PC-9 (cell line): Measurements from ENCODE around the gene PARP9. TPM values are rescaled to one million over a fixed set of nuclear protein-coding genes. Genes with fewer than 3 reads are reported as not detected.
"Not testable (repeated sequence)": the region's sequence is repeated elsewhere in the genome, so short reads cannot be mapped to it uniquely, and the experiment has no call there.

ENCODE experiments used
- BruUV-seq: library from RNA; stranded (reverse); fragments of 400-500 nt; replicated peaks from 2 replicates; lab custom pipeline; 2021; lab: Mats Ljungman, UMichigan
- CTCF ChIA-PET: fragments of 300-600 bp; sonication (Branson Sonifier 250); formaldehyde crosslinking; loops from one replicate; lab custom pipeline; 2022; ENCODE audit warnings: antibody characterized with exemption; lab: Charles Lee
- POLR2A ChIA-PET: fragments of 300-600 bp; sonication (Branson Sonifier 250); formaldehyde crosslinking; loops from one replicate; lab custom pipeline; 2022; ENCODE audit warnings: antibody characterized with exemption; ENCODE audit not compliant: unreplicated experiment; lab: Charles Lee
- DNase-seq, 2 experiments: peaks; one replicate each; pipeline versions ENCODE4 v3.0.0 to v3.0.0-alpha.2; 2015 to 2022; ENCODE audit warnings: mixed read lengths in 1 of 2
- H2AFZ ChIP-seq: fragments of 200-600 bp; sonication (generic); 2 replicates; pipeline ENCODE4 v1.8.1; 2017; ENCODE audit warnings: antibody characterized with exemption
- H3F3A ChIP-seq: fragments of 200-600 bp; sonication (generic); 2 replicates; pipeline ENCODE4 v1.8.1; 2017; ENCODE audit warnings: antibody characterized with exemption, mild to moderate bottlenecking, low read depth; ENCODE audit not compliant: insufficient read depth
- H3K27ac ChIP-seq: fragments of 200-600 bp; sonication (generic); 2 replicates; pipeline ENCODE4 v1.6.1; 2016; ENCODE audit warnings: mixed run types
- H3K27me3 ChIP-seq: fragments of 200-600 bp; sonication (generic); 2 replicates; pipeline ENCODE4 v1.6.1; 2016; ENCODE audit warnings: low read depth, mixed run types; ENCODE audit not compliant: insufficient read depth
- H3K36me3 ChIP-seq: fragments of 200-600 bp; sonication (generic); 2 replicates; pipeline ENCODE4 v1.6.1; 2016; ENCODE audit warnings: low read depth, mixed run types
- H3K4me1 ChIP-seq: fragments of 200-600 bp; sonication (generic); replicated peaks from 2 replicates; pipeline ENCODE4 v1.6.1; 2016; ENCODE audit warnings: mixed run types; ENCODE audit not compliant: insufficient read depth
- H3K4me2 ChIP-seq: fragments of 200-600 bp; sonication (generic); 2 replicates; pipeline ENCODE4 v1.6.1; 2017; ENCODE audit warnings: mixed run types
- H3K4me3 ChIP-seq: fragments of 200-600 bp; sonication (generic); 2 replicates; pipeline ENCODE4 v1.6.1; 2016; ENCODE audit warnings: mixed run types
- H3K79me2 ChIP-seq: fragments of 200-600 bp; sonication (generic); 2 replicates; pipeline ENCODE4 v1.6.1; 2017; ENCODE audit warnings: low read depth, mixed run types
- H3K9me2 ChIP-seq: fragments of 200-600 bp; sonication (generic); 2 replicates; pipeline ENCODE4 v1.8.1; 2017; ENCODE audit warnings: mild to moderate bottlenecking; ENCODE audit not compliant: insufficient read depth
- H3K9me3 ChIP-seq: fragments of 200-600 bp; sonication (generic); 2 replicates; pipeline ENCODE4 v1.8.1; 2016; ENCODE audit warnings: low read depth; ENCODE audit not compliant: insufficient read depth
- H4K20me1 ChIP-seq: fragments of 200-600 bp; sonication (generic); 2 replicates; pipeline ENCODE4 v1.8.1; 2017; ENCODE audit not compliant: insufficient read depth
- CTCF ChIP-seq: fragments of 200-600 bp; sonication (generic); conservative IDR thresholded peaks from 2 replicates; pipeline ENCODE4 v1.6.1; 2017; ENCODE audit warnings: mixed run types, antibody characterized with exemption, mild to moderate bottlenecking, moderate library complexity
- EZH2 ChIP-seq: fragments of 200-600 bp; sonication (generic); IDR thresholded peaks from 2 replicates; pipeline ENCODE4 v1.8.0; 2017; ENCODE audit warnings: antibody characterized with exemption, low read depth
- intact Hi-C: fragments of 100-400 bp; cut with micrococcal nuclease; formaldehyde crosslinking; loops from one replicate; pipeline ENCODE4 v1.10.0; 2022; ENCODE audit not compliant: unreplicated experiment
- total RNA-seq: library from RNA; stranded (reverse); gene quantifications from 2 replicates; pipeline ENCODE4 v1.2.3, GENCODE V29; 2021

PARP9 gene
- total RNA-seq, 1 experiment from 2014 or later: 21.1 TPM

- no peaks in the 10 kb centered on the region for H3K27me3 ChIP-seq
- H3K4me3 ChIP-seq: no peak overlapping the region
- H3K9me2 ChIP-seq: no peaks in the 10 kb centered on the region
- TF ChIP-seq CTCF: no peak
- TF ChIP-seq EZH2: no peak
- H3K27ac ChIP-seq: no peak overlapping the region
- H3K79me2 ChIP-seq: peaks cover 94% of the 10 kb centered on the region
- CTCF ChIA-PET: no interaction called here
- peaks cover 10% of the 10 kb centered on the region; the same call in 1 of the 2 replicates for H3K36me3 ChIP-seq
- no peak for DNase-seq
- no peaks in the 10 kb centered on the region for H3K9me3 ChIP-seq
- no peak overlapping the region for H3K4me2 ChIP-seq
- H3F3A ChIP-seq: peaks cover 12% of the 10 kb centered on the region; the same call in 1 of the 2 replicates
- no TSS peak for BruUV-seq
- intact Hi-C loops: no loop called here
- peaks cover 13% of the 10 kb centered on the region for H3K4me1 ChIP-seq
- H2AFZ ChIP-seq: no peak overlapping the region
- POLR2A ChIA-PET: no interaction called here
- H4K20me1 ChIP-seq: peaks cover 17% of the 10 kb centered on the region; the same call in 1 of the 2 replicates
Observed at GRCh38 chr3:122502941-122503340, 61.2 kb downstream of the PARP9 start.

GRCh38 chr3:122502139-122502538, 62.0 kb downstream of the PARP9 start:
- Histone ChIP-seq H3K4me1 (peaks cover 21% of the 10 kb centered on the region), H3K9me3 (no peaks in the 10 kb centered on the region)
- POLR2A ChIA-PET: no interaction called here

GRCh38 chr3:122500964-122501363, 63.1 kb downstream of the PARP9 start:
- H3K9me3 ChIP-seq, BruUV-seq, H2AFZ ChIP-seq, H3K4me2 ChIP-seq, CTCF ChIA-PET, POLR2A ChIA-PET, H3K27me3 ChIP-seq, H3K27ac ChIP-seq, H3K9me2 ChIP-seq, intact Hi-C loops, H3K4me3 ChIP-seq: not testable (repeated sequence)
- Histone ChIP-seq H3K4me1 (peaks cover 25% of the 10 kb centered on the region), H3K79me2 (peaks cover 88% of the 10 kb centered on the region), H3K36me3 (peaks cover 14% of the 10 kb centered on the region), H3F3A (peaks cover 21% of the 10 kb centered on the region), H4K20me1 (peaks cover 22% of the 10 kb centered on the region; the same call in 1 of the 2 replicates)
- DNase-seq: peak in 1 of 2 experiments; percentile 18

More at GRCh38 chr3:122502139-122502538, 62.0 kb downstream of the PARP9 start:
- H3K79me2 ChIP-seq: peaks cover 88% of the 10 kb centered on the region
- no peaks in the 10 kb centered on the region for H3K9me2 ChIP-seq
- no peak for TF ChIP-seq EZH2
- no peak for TF ChIP-seq CTCF
- peaks cover 18% of the 10 kb centered on the region; the same call in 1 of the 2 replicates for H3F3A ChIP-seq
- intact Hi-C loops: no loop called here
- peaks cover 17% of the 10 kb centered on the region; the same call in 1 of the 2 replicates for H4K20me1 ChIP-seq
- H3K4me3 ChIP-seq: no peak overlapping the region
- H2AFZ ChIP-seq: no peak overlapping the region
- BruUV-seq: no TSS peak
- H3K27ac ChIP-seq: no peak overlapping the region
- CTCF ChIA-PET: no interaction called here
- H3K4me2 ChIP-seq: no peak overlapping the region
- peaks cover 10% of the 10 kb centered on the region; the same call in 1 of the 2 replicates for H3K36me3 ChIP-seq
- DNase-seq: no peak
- H3K27me3 ChIP-seq: no peaks in the 10 kb centered on the region

- peaks cover 25% of the 10 kb centered on the region for H3K4me1 ChIP-seq
- TF ChIP-seq EZH2 (no peak), CTCF (no peak)
- H3K79me2 ChIP-seq: peaks cover 78% of the 10 kb centered on the region
- no peaks in the 10 kb centered on the region for H3K9me2 ChIP-seq
- peak overlapping the region; percentile 75 for H3K27ac ChIP-seq
- intact Hi-C loops: no loop called here
- H3K36me3 ChIP-seq: peaks cover 25% of the 10 kb centered on the region
- no peak overlapping the region for H2AFZ ChIP-seq
- peaks cover 19% of the 10 kb centered on the region; the same call in 1 of the 2 replicates for H4K20me1 ChIP-seq
- POLR2A ChIA-PET: no interaction called here
- H3K9me3 ChIP-seq: no peaks in the 10 kb centered on the region
- CTCF ChIA-PET: interaction anchor here (0.5 kb wide), 1 partner anchor 20 kb away, joined by 3 read pairs; no protein-coding TSS in a partner anchor
- peak overlapping the region; percentile 14 for H3K4me2 ChIP-seq
- H3K4me3 ChIP-seq: no peak overlapping the region
- DNase-seq: no peak
- H3F3A ChIP-seq: peaks cover 26% of the 10 kb centered on the region
- H3K27me3 ChIP-seq: no peaks in the 10 kb centered on the region
- BruUV-seq: no TSS peak
Observed at GRCh38 chr3:122498152-122498551, 65.9 kb downstream of the PARP9 start.
